HG02870 (cell line): ENCODE results near the gene MFAP3L.

Experiments
- ATAC-seq: cut with Tn5 transposase; IDR thresholded peaks from one replicate; pipeline ENCODE4 v1.9.1; 2021; ENCODE audit warnings: mild to moderate bottlenecking, moderate library complexity; ENCODE audit not compliant: unreplicated experiment

MFAP3L gene

GRCh38 chr4:169993531-169993930 lies 32.7 kb downstream of the MFAP3L start:
- no peak for ATAC-seq

GRCh38 chr4:169988252-169988651 lies 37.9 kb downstream of the MFAP3L start:
- ATAC-seq = no peak

DNA sequence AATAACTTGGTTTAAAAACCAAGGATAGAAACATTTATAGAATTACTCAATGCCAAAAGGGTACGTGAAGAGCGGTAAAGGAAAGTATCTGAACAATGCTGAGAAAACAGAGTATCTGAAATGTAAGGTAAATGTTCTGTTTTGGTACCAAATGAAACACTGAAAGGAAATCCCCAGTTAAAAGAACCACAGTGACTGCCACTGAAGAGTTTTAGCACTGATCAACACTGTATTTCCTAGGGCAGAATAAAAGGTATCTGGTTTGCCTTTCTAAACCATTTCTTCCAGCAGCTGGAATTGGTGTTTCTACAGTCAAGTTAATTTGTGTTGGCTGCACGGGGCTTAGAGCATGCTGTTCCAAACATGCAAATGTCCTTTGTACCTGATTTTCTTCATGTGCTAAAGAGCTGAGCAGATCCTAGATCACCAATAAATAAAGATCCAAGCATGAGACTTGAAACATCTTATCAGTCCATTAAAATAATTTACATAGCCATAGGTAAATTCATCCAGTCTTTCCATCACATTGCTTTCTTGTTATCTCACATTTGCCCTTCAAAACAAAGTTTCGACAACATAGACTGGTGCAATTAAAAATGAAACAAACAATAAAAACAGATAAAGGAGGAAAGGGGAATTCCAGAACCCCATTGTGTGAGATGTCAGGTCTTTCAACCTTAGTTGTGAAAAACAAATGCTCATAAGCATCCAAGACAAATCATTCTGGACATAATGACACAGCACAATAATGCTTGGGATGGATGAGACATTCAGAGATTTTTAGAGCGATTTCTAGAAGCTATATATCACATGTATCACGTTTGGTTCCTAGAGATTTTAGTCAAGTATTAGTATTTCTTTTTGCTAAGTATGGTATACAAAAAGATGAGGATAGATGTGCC lies 38.6 kb downstream of the MFAP3L start:
- ATAC-seq = no peak

- ATAC-seq = no peak
Measured at GRCh38 chr4:169986369-169986768, 39.8 kb downstream of the MFAP3L start.

DNA sequence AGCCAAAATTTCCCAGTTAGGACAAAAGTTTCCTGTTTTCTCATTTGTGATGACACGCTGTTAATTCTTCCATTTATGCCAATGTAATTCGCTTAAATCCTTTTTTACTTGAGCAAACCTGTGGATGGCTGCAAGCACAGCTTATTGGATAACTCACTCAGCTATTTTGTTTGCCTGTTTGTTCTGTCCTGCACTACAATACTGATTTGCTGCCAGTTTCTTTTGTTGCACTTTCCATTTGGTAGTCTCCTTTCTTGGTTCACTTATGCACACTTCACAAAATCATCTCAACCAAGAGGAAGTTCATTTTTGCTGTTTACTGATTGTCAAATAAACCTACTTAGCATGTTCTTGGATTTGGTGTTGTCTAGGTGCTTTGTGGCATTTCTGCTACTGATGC lies 40.3 kb downstream of the MFAP3L start:
- ATAC-seq = no peak

DNA sequence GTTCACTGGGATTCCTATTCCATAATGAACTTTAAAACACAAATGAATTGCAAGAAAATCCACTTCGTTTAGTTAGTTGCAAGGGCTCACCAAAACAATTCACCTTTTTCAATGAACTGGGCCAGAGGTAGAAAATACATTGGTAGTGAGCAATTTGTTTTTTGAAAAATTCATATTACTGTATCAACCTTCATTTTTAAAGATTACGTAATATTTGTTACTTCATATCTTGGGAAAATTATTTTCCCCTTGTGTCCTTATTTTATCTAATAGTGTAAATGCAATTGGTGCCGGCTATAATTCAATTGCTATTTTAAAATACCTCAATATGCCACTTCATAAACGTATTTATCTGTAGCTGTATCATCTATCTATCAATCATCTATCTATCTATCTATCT lies 41.5 kb downstream of the MFAP3L start:
- no peak for ATAC-seq

GRCh38 chr4:169984173-169984572 lies 42.0 kb downstream of the MFAP3L start:
- ATAC-seq = no peak

DNA sequence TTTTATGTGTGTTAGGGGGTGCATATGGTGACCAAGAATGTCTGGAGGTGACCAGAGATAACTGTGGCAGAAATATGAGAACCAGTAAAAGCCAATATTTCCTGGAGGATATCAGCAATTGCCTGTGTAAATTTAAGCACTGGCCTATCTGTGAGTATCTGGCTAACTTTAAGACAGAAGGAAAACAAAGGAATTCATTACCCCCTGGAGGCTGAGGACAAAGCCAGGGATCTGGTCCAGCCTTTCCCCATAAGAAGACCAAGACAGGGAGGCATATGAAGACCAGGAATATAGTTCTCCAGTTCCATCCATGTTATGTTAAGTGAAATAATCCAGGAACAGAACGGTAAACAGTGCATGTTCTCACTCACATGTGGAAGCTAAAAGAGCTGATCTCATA lies 49.2 kb downstream of the MFAP3L start:
- no peak for ATAC-seq

DNA sequence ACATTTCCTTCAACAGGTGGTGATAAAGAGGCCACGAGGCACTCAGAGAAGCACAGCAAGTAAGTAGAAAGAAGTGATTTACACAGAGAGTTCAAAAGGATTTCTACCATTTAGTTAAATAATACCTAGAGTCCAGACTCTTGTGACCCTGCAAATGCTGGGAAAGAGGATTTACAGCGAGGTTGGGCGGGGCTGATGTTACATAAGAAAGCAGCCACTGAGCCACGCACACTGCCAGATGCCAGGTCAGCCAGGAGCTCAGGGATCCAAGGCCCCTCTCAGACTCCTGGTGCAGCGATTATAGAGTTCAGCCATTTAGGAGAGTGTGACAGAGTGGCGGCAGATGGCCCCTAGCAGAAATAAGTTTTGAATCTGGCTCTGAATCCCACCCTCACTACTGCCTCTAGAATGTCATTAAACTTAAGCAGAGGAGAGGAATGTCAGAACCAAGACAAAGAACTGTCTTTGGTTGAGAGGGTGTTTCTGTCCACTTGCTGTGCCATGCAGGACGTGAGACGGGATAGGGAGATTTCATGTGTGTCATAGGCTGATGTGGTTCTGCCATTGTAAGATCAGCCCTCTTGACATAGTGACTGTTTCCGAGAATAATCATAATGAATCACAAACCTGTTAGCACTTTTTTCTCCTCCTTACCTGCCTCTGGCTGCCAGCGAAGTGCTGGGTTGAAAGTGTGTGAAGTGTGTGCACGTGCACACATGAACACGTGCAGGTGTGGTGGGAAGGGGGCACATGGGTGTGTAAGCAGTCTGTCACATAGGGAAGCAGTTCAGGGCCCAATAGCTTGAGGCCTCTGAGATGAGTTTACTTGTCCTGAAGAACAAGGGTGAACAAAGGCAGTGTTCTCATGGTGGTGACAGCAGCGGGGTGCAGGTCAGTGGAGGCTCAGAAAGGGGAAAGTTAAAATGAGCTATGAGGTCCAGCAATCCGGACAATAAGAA lies 50.1 kb downstream of the MFAP3L start:
- ATAC-seq = no peak

GRCh38 chr4:169975131-169975837 lies 50.9 kb downstream of the MFAP3L start:
- no peak for ATAC-seq

GRCh38 chr4:169971456-169972015 lies 54.7 kb downstream of the MFAP3L start:
- no peak for ATAC-seq

- ATAC-seq = no peak
Measured at GRCh38 chr4:169968999-169969398, 57.2 kb downstream of the MFAP3L start.

GRCh38 chr4:169963998-169964397 lies 62.2 kb downstream of the MFAP3L start:
- ATAC-seq = no peak

- no peak for ATAC-seq
Measured at GRCh38 chr4:169959254-169959653, 66.9 kb downstream of the MFAP3L start.

- ATAC-seq = no peak
Measured at GRCh38 chr4:169958629-169959028, 67.6 kb downstream of the MFAP3L start.

- no peak for ATAC-seq
Measured at GRCh38 chr4:169957785-169958184, 68.4 kb downstream of the MFAP3L start.

DNA sequence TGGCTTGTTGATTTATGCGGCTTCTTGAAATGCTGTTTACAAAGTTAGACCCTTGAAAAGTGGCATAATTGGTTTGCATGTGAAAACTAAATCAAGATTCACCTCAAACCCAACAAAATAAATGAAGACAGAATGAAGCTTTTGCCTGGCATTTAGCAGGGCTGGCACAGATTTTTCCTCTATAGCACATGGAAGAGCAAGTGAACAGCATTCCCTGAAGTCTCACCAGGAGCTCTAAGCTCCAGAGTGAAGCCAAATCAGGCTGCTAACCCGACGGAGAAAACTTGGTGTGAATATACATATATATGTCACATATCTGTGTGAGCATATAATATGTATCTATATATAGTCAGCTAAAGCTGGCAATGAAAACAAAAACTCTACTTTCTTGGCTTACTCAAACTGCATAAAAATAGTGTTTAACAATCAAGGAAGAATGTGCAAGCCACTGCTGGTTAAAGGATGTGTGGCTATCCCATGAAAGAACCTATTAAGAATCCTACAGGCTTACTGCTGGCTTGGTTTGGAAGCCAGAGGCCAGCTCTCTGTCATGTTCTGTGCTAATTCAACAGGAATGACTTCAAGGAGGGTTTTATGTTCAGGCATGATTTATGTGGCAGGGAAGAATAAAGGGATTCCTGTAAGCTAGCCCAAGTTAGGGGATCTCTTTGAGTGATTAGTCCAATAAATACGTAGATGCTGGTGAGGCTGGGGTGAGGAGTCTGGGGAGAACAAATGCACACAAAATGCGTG lies 69.9 kb downstream of the MFAP3L start:
- ATAC-seq = no peak

GRCh38 chr4:169955521-169955920 lies 70.7 kb downstream of the MFAP3L start:
- ATAC-seq = no peak

DNA sequence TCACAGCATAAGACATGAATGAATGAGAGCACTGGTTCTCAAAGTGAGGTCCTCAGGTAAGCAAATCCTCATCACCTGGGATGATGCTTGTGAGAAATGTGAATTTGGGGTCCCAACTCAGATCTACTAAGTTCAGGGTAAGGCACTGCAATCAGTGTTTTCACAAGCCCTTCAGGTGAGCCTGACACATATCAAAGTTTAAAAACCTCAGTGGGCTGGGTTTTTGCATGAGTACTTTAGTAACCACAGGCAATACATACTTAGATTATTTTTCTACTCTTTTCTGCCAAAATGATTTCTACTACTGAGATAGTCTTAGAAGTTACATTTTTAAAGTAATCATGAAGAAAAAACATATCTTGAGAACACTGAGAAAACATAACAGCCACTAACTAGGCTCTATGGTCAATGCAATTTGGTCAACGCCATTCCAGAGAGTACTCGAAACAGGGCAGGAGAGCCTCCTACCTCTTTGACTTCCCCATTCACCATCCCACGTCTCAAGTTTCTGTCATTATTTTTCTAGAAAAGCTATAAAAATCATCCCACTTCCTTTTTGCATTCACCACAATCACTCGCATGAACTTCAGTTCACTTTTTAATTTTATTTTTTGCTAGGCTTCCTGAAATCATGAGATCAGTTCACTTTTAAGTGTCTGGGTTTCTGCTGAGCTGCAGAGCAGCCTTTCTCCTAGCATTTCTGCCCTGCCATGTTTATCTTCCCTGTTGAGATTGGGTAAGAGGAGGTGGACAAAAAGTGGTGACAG lies 73.8 kb downstream of the MFAP3L start:
- peak; percentile 78 for ATAC-seq
